Cardiac muscle cell (in vitro differentiated cells and primary cell): Measurements from ENCODE around the gene AJAP1. TPM values are rescaled to one million over a fixed set of nuclear protein-coding genes. Genes with fewer than 3 reads are reported as not detected.

Experiments used
- DNase-seq, 2 donors: peaks; one replicate each; pipeline versions ENCODE4 v3.0.0 to v3.0.0-alpha.2; 2010 to 2017; ENCODE audit warnings: low read depth in 1 of 2, low spot score in 1 of 2
- H3K27ac ChIP-seq: fragments of 200-600 bp; sonication (generic); 2 replicates; pipeline ENCODE4 v1.5.1; 2016
- H3K27me3 ChIP-seq: fragments of 200-600 bp; sonication (generic); 2 replicates; pipeline ENCODE4 v1.6.0; 2016; ENCODE audit warnings: control low read depth
- H3K36me3 ChIP-seq: fragments of 200-600 bp; sonication (generic); 2 replicates; pipeline ENCODE4 v1.5.1; 2016; ENCODE audit warnings: control low read depth
- H3K4me1 ChIP-seq: fragments of 200-600 bp; sonication (generic); 2 replicates; pipeline ENCODE4 v1.8.1; 2017; ENCODE audit warnings: low read depth, mild to moderate bottlenecking, mixed run types
- H3K4me3 ChIP-seq: fragments of 200-600 bp; sonication (generic); 2 replicates; pipeline ENCODE4 v1.5.1; 2016; ENCODE audit warnings: mild to moderate bottlenecking
- H3K9me3 ChIP-seq: fragments of 200-600 bp; sonication (generic); 2 replicates; pipeline ENCODE4 v1.5.1; 2017; ENCODE audit warnings: low read depth, mild to moderate bottlenecking, control low read depth
- CTCF ChIP-seq: IDR thresholded peaks from 2 replicates; pipeline ENCODE4 v1.5.1; 2012; ENCODE audit warnings: low read depth, mild to moderate bottlenecking, low read length
- polyA plus RNA-seq: library from polyadenylated mRNA; unstranded; fragments of >200 nt; fragmentation: Nextera tagmentation; extraction: Ambion mirVana; gene quantifications from 2 replicates; pipeline ENCODE4 v1.2.1, GENCODE V29; 2016
- total RNA-seq: library from RNA; depleted of rRNA; stranded (reverse); fragments of >200 nt; gene quantifications from 2 replicates; pipeline ENCODE4 v1.2.3, GENCODE V29; 2016

The AJAP1 gene
- total and polyA plus RNA-seq, 2 experiments from 2014 or later: not detected

GRCh38 chr1:4771721-4772120 is 117.3 kb downstream of the AJAP1 start:
- Histone ChIP-seq H3K27me3 (no peaks in the 10 kb centered on the region), H3K4me1 (no peaks in the 10 kb centered on the region), H3K27ac (no peak overlapping the region), H3K36me3 (no peaks in the 10 kb centered on the region), H3K9me3 (no peaks in the 10 kb centered on the region), H3K4me3 (no peak overlapping the region)
- TF ChIP-seq CTCF: no peak
- no peak for DNase-seq

- no peaks in the 10 kb centered on the region for H3K4me1 ChIP-seq
- H3K4me3 ChIP-seq: no peak overlapping the region
- no peak overlapping the region for H3K27ac ChIP-seq
- DNase-seq: no peak
- no peaks in the 10 kb centered on the region for H3K36me3 ChIP-seq
- no peaks in the 10 kb centered on the region for H3K27me3 ChIP-seq
- no peaks in the 10 kb centered on the region for H3K9me3 ChIP-seq
- no peak for TF ChIP-seq CTCF
Measured at GRCh38 chr1:4772294-4773010, 118.0 kb downstream of the AJAP1 start.

GRCh38 chr1:4773226-4773625 is 118.8 kb downstream of the AJAP1 start:
- TF ChIP-seq CTCF: no peak
- Histone ChIP-seq H3K27ac (no peak overlapping the region), H3K4me1 (no peaks in the 10 kb centered on the region), H3K9me3 (no peaks in the 10 kb centered on the region), H3K27me3 (no peaks in the 10 kb centered on the region), H3K4me3 (no peak overlapping the region), H3K36me3 (no peaks in the 10 kb centered on the region)
- no peak for DNase-seq

- Histone ChIP-seq H3K9me3 (no peaks in the 10 kb centered on the region), H3K27ac (no peak overlapping the region), H3K4me1 (no peaks in the 10 kb centered on the region), H3K4me3 (no peak overlapping the region), H3K27me3 (no peaks in the 10 kb centered on the region), H3K36me3 (no peaks in the 10 kb centered on the region)
- no peak for DNase-seq
- TF ChIP-seq CTCF: no peak
Measured at GRCh38 chr1:4775506-4775905, 121.1 kb downstream of the AJAP1 start.

- Histone ChIP-seq H3K36me3 (no peaks in the 10 kb centered on the region), H3K9me3 (no peaks in the 10 kb centered on the region), H3K27me3 (no peaks in the 10 kb centered on the region), H3K27ac (no peak overlapping the region), H3K4me3 (no peak overlapping the region), H3K4me1 (no peaks in the 10 kb centered on the region)
- peak; percentile 8 to 18 for DNase-seq
- TF ChIP-seq CTCF: peak; percentile 3
Measured at GRCh38 chr1:4778056-4778455, 123.6 kb downstream of the AJAP1 start.

- H3K27ac ChIP-seq: no peak overlapping the region
- no peak for TF ChIP-seq CTCF
- no peak overlapping the region for H3K4me3 ChIP-seq
- H3K9me3 ChIP-seq: no peaks in the 10 kb centered on the region
- peaks cover 4% of the 10 kb centered on the region for H3K4me1 ChIP-seq
- no peaks in the 10 kb centered on the region for H3K27me3 ChIP-seq
- DNase-seq: no peak
- no peaks in the 10 kb centered on the region for H3K36me3 ChIP-seq
Measured at GRCh38 chr1:4781646-4782045, 127.2 kb downstream of the AJAP1 start.
